ENCODE data around the gene INS.
"Not testable (repeated sequence)": the region's sequence is repeated elsewhere in the genome, so short reads cannot be mapped to it uniquely, and the experiment has no call there.

INS gene

GRCh38 chr11:2198621-2199365, 37.8 kb upstream of the INS start:
- DNase-seq: peak; percentile 41

- peak; percentile 43 for DNase-seq
Observed at GRCh38 chr11:2197771-2198520, 36.9 kb upstream of the INS start.

DNA sequence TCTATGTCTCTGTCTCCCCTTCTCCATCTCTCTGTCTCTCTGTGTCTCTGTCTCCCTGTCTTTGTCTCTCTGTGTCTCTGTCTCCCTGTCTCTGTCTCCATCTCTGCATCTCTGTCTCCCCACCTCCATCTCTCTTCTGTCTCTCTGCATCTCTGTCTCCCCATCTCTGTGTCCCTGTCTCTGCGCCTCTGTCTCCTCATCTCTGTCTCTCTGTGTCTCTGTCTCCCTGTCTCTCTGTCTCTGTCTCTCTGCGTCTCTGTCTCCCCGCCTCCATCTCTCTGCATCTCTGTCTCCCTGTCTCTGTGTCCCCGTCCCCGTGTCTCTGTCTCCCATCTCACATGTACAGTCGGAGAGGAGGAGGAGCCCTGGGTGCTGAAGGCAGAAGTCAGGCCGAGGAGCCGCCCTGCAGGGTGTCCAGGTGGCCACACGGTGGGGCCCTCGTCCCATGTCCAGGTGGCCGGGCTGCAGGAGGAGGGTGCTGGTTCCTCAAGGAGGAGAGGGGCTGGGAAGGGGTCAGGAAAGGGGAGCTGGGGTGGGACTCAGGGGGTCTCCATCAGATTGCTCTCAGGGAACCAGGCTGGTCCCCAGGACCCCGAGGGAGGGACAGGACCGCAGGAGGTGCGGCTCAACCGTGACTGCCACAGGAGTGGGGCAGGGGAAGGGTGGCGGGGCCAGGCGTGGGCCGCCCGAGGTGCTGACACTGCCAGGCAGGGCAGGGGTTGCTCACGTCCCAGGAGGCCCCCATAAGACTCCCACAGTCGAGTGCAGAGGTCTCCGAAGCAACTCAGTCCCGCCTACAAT, 36.2 kb upstream of the INS start:
- peak; percentile 95 for DNase-seq

- no peak for DNase-seq
Observed at GRCh38 chr11:2195756-2196088, 34.7 kb upstream of the INS start.

DNA sequence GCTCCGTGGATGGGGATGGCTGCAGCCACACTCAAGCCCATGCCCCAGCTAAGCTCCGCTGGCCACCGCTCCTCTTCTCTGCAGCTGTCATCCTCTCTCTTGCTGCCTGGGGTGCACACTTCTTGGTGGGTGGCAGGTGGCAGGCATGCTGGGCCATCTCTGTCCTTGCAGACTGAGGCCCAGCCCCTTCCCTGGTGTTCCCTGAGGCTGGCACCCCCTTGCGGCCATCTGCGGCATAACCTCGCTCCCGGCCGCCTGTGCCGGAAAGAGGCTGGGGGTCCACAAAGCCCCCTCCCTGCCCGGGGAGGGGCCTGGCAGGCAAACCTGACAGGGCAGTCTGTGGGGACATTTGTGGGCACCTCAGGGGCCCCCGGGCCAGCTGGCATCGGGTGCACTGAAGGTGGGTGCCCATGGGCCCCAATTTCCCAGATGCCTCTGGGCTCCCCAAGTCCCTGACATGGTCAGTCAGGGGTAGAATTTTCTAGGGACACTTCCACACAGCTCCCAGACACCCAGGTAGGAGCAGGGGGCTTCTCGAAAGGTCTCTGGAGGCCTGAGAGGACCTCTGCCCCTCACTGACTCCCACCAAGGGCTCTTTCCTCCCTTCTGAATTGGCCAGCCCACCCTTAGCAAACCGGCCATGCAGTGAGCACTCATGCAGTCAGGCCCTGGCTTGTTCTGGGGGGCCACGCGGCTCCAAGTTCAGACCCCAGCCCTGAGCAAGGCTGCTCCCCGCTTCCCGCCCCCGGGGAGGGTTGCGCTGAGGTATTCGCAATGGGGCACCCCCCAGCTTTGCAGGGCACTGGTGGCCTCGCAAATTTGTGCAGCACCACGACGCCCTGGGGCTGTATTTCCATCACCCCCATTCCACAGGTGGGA, 34.1 kb upstream of the INS start:
- peak; percentile 78 for DNase-seq

- DNase-seq: not testable (repeated sequence)
Observed at GRCh38 chr11:2193888-2194595, 33.0 kb upstream of the INS start.

DNA sequence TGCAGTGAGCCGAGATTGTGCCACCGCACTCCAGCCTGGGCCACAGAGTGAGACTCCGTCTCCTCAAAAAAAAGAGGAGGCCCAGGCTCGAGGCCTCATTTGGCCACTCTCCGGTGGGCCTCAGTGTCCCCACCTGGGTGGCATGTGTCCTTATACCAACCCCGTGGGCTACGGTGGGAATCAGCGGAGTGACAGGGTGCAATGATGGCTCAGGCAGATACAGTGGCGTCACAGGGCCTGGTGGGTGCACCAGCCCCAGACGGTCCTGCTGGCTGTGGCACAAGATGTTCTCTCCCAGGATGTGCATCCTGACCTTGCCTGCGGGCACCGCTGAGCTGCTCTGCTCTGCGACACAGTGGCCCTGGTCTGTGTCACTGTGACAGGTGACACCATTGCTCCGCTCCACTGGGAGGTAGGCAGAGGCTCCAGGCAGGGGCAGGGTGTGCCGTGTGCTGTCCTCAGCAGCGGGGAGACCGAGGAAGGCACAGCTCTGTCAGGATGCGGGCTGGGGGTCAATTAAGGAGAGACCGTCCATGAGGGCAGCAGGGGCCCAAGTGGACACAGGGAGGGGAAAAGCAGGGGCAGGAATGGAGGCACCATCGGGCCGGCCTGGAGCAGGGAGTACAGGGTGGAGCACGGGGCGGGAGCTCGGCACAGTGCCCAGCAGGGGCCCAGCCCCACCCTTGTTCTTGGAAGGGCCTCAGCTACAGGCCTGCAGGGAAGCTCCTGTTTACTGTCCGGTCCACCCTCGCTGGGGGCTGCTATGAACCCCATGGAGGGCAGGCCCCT, 32.3 kb upstream of the INS start:
- no peak for DNase-seq

GRCh38 chr11:2192435-2192834, 31.4 kb upstream of the INS start:
- no peak for DNase-seq

GRCh38 chr11:2191883-2192282, 30.9 kb upstream of the INS start:
- no peak for DNase-seq

- no peak for DNase-seq
Observed at GRCh38 chr11:2190657-2191471, 29.9 kb upstream of the INS start.

DNA sequence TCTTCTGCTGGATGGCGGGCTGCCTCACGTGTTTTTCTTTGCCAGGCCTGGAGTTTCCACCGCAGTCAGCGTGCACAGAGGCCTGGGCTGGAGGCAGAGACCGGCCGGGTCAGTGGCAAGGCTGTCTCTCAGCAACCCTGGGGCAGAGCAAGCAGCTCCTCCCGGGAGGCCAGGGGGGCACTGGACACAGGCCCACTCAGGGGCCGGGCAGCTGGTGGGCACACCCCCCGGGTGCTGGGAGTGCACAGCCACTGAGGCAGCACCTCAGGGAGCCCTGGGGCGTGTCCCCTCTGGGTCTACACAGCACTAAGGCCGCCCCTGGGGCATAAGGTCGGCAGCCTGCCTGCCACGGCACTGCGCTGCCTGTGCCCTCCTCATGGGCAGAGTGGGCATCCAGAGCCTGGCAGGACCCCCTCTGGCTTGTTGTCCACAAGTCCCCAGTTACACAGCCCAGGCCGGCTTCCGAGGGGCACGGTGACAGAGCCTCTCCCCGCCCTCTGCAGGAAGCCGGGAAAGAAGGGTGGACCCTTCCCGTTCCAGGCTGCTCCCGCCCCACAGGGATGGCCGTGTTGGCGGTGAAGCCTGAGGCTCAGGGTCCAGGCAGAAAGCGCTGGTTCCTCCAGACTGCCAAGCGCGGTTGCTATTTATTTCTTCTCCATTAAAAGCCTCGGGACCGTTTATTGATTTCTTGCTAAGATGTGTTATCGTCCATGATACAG, 29.1 kb upstream of the INS start:
- DNase-seq: no peak

GRCh38 chr11:2188745-2189144, 27.7 kb upstream of the INS start:
- no peak for DNase-seq

DNA sequence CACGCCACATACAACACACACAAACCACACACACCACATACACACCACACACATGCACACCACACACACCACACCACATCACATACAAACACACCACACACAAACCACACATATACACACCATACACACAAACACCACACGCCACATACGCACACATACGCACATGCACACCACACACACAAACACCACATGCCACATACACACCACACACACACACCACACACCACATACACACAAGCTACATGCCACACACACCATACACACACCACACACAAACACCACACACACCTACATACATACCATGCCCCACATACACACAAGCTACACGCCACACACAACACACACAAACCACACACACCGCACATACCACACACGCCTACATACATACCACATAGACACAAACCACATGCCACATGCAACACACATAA, 26.3 kb upstream of the INS start:
- DNase-seq: no peak

- DNase-seq: peak; percentile 92
Observed at GRCh38 chr11:2186669-2187279, 25.8 kb upstream of the INS start.

DNA sequence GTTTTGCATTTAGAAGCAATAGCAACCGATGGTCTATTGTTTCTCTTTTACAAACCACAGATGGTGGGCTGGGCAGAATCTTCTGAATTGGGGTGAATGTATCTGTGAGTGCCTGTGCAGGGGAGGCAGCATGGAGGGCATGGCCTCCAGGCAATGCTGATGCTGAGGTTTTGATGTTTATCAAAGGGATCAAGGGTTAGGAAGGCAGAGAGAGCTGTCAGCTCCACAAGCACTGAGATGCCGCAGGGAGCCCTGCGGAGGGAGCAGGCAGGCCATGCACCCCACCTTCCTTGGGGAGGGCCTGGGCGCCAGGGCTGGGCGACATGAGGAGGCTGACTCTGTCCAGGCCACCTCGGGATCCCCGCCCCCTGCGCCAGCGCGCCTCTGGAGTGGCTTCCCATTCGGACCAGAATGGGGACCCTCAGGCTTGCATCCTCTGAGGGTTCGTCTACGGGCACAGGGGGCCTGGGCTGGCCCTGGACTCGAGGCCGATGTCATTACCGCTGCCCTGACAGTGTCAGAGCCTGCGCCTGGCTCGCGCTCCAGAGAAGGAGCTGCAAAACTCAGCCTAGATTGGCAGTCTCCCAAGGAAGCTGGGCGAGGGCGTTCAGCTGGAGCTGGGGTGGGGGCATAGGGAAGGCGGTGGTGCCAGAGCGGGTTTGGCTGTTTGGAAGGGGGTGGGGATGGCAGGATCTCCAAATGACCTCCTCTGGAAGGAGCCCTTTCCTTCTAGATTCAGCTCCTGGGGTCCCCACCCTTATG, 24.5 kb upstream of the INS start:
- no peak for DNase-seq

DNA sequence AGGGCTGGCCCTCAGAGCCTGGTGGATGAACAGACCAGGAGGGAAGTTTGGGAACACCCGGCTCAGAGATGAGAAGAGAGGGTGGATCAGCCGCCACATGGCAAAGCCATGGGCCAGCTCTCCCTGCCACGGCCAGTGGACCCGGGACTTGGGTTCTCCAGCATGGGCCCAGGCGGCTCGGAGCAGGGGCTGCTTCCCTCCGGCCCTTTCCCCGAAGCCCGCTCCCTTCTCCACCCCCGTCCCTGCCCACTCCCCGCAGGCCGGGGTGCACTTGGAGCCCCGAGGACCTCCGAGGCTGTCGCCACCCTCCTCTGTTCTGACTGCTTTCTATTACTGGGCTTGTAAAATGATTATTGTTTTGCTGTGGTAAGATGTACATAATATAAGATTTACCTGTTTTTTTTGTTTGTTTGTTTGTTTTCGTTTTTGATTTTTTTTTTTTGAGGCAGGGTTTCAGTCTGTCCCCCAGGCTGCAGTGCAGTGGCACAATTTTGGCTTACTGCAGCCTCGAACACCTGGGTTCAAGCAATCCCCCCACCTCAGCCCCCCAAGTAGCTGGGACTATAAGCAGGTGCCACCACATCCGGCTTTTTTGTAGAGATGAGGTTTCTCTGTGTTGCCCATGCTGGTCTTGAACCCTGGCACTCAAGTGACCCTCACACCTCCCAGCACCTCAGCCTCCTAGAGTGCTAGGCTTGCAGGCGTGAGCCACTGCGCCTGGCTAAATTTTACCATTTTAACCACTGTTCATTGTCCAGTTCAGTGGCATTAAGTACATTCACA, 21.9 kb upstream of the INS start:
- no peak for DNase-seq

GRCh38 chr11:2182075-2182474, 21.1 kb upstream of the INS start:
- no peak for DNase-seq

All from DMS53 (cell line).